Measurements from ENCODE around the gene NFKBIZ. TPM values are rescaled to one million over a fixed set of nuclear protein-coding genes. Genes with fewer than 3 reads are reported as not detected.
A peak's percentile ranks its signal among the peaks of the same experiment; 100 is the strongest.

The NFKBIZ gene
- total RNA-seq, 1 experiment from 2014 or later = 63.0 TPM

DNA sequence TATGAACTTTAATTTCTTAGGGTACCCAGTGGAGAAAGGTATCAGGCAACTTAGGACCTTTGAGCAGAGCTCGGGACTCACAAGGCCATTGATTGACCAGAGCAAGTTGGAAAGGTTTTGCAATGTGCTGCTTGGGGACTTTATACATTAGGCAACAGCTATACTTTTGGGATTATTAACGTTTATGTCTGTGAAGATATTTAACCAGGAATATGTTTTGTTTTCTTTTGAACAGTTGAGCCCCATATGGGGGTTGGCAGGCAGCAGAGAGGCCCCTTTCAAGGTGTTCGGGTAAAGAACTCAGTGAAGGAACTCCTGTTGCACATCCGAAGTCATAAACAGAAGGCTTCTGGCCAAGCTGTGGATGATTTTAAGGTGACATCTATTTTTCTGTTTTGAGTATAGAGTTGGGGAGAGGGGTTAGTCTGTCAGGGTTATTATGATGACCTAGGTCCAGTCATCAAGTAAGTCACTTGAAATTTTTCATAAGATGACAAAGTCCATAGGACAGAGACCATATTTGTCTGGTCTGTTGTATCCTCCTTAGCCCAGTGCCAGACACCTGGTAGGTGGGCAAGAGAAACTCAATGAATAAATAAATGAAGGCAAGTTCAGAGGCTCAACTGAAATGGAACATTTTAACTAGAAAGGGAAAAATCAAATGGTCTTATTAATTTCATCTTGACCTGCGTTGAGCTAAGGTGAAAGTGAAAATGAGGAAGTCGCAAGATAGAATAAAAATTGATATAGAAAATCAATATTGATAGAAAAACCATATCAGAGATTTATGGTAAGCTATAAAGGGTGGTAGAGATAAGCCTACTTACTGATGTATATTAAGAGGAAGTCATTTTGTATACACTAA is 2.8 kb downstream of the NFKBIZ start:
- Histone ChIP-seq H3K27ac (ENCODE audit: low read length) (peak overlapping the region; percentile 52; the same call in 1 of the 2 replicates), H3K9me3 (ENCODE audit: low read length) (no peaks in the 10 kb centered on the region), H4K20me1 (ENCODE audit: low read length) (peaks cover 68% of the 10 kb centered on the region), H3K4me3 (ENCODE audit: low read length) (peak overlapping the region; percentile 98), H3K9me2 (replicated peaks; ENCODE audit: low read length) (no peaks in the 10 kb centered on the region), H3K4me2 (ENCODE audit: low read length) (peak overlapping the region; percentile 84), H3K4me1 (ENCODE audit: insufficient read depth, low read length) (peaks cover 23% of the 10 kb centered on the region), H3K9ac (ENCODE audit: low read length) (peak overlapping the region; percentile 97), H2AFZ (ENCODE audit: low read length) (no peak overlapping the region), H3K79me2 (ENCODE audit: low read length) (peaks cover 55% of the 10 kb centered on the region), H3K27me3 (ENCODE audit: low read length) (no peaks in the 10 kb centered on the region), H3K36me3 (ENCODE audit: low read depth, low read length) (peaks cover 67% of the 10 kb centered on the region), H3F3A (ENCODE audit: low read length, unreplicated experiment) (peaks cover 6% of the 10 kb centered on the region)
- TF ChIP-seq CTCF (conservative IDR thresholded peaks at IDR 0.05; ENCODE audit: low read depth, low read length) = no peak
- TF ChIP-seq EZH2 (IDR thresholded peaks at IDR 0.05; ENCODE audit: low read length, unreplicated experiment) = no peak
- TF ChIP-seq EZH2phosphoT487 (IDR thresholded peaks at IDR 0.05; ENCODE audit: borderline replicate concordance, low read length) = no peak
- POLR2A ChIA-PET (ENCODE audit: unreplicated experiment) = interaction anchor here (0.6 to 0.7 kb wide), 4 partner anchors 9 to 155 kb away, joined by 3 to 9 read pairs (median 4); no protein-coding TSS in a partner anchor
- ATAC-seq = no peak
- no TSS peak for BruUV-seq (replicated peaks)
- CTCF ChIA-PET = no interaction called here
- intact Hi-C loops (cut with micrococcal nuclease) = loop anchor here (5.0 kb wide), 1 partner anchor 235 kb away; no protein-coding TSS in a partner anchor
- DNase-seq = no peak

- peaks cover 79% of the 10 kb centered on the region for H4K20me1 ChIP-seq (ENCODE audit: low read length)
- DNase-seq = no peak
- H3K4me3 ChIP-seq (ENCODE audit: low read length) = peak overlapping the region; percentile 98; the same call in 1 of the 2 replicates
- no peak for ATAC-seq
- ChIA-PET CTCF (no interaction called here), POLR2A (ENCODE audit: unreplicated experiment) (no interaction called here)
- H3F3A ChIP-seq (ENCODE audit: low read length, unreplicated experiment) = peaks cover 6% of the 10 kb centered on the region
- H3K27ac ChIP-seq (ENCODE audit: low read length) = no peak overlapping the region; the same call in 1 of the 2 replicates
- no peaks in the 10 kb centered on the region for H3K9me3 ChIP-seq (ENCODE audit: low read length)
- H3K4me2 ChIP-seq (ENCODE audit: low read length) = peak overlapping the region; percentile 7
- no TSS peak for BruUV-seq (replicated peaks)
- peaks cover 55% of the 10 kb centered on the region for H3K79me2 ChIP-seq (ENCODE audit: low read length)
- no peaks in the 10 kb centered on the region for H3K27me3 ChIP-seq (ENCODE audit: low read length)
- peaks cover 79% of the 10 kb centered on the region for H3K36me3 ChIP-seq (ENCODE audit: low read depth, low read length)
- H3K9me2 ChIP-seq (replicated peaks; ENCODE audit: low read length) = no peaks in the 10 kb centered on the region
- H2AFZ ChIP-seq (ENCODE audit: low read length) = no peak overlapping the region
- intact Hi-C loops (cut with micrococcal nuclease) = loop anchor here (5.0 kb wide), 1 partner anchor 234 kb away; no protein-coding TSS in a partner anchor
- H3K9ac ChIP-seq (ENCODE audit: low read length) = no peak overlapping the region
- H3K4me1 ChIP-seq (ENCODE audit: insufficient read depth, low read length) = peaks cover 16% of the 10 kb centered on the region
- no peak for TF ChIP-seq EZH2 (IDR thresholded peaks at IDR 0.05; ENCODE audit: low read length, unreplicated experiment)
Measured at GRCh38 chr3:101852983-101853840, 3.9 kb downstream of the NFKBIZ start.

- intact Hi-C loops (cut with micrococcal nuclease) = loop anchor here (5.0 kb wide), 1 partner anchor 233 kb away; no protein-coding TSS in a partner anchor
- no TSS peak for BruUV-seq (replicated peaks)
- CTCF ChIA-PET = no interaction called here
- ATAC-seq (no peak), DNase-seq (no peak)
- POLR2A ChIA-PET (ENCODE audit: unreplicated experiment) = interaction anchor here (0.6 kb wide), 1 partner anchor 71 kb away, joined by 4 read pairs; no protein-coding TSS in a partner anchor
- TF ChIP-seq EZH2phosphoT487 (IDR thresholded peaks at IDR 0.05; ENCODE audit: borderline replicate concordance, low read length) (no peak), EZH2 (IDR thresholded peaks at IDR 0.05; ENCODE audit: low read length, unreplicated experiment) (no peak), CTCF (conservative IDR thresholded peaks at IDR 0.05; ENCODE audit: low read depth, low read length) (no peak)
- peak overlapping the region; percentile 3; the same call in 1 of the 2 replicates for H3K4me2 ChIP-seq (ENCODE audit: low read length)
- no peaks in the 10 kb centered on the region for H3F3A ChIP-seq (ENCODE audit: low read length, unreplicated experiment)
- H3K79me2 ChIP-seq (ENCODE audit: low read length) = peaks cover 55% of the 10 kb centered on the region
- H3K4me3 ChIP-seq (ENCODE audit: low read length) = no peak overlapping the region
- no peaks in the 10 kb centered on the region for H3K9me3 ChIP-seq (ENCODE audit: low read length)
- H3K9me2 ChIP-seq (replicated peaks; ENCODE audit: low read length) = no peaks in the 10 kb centered on the region
- peaks cover 86% of the 10 kb centered on the region for H3K36me3 ChIP-seq (ENCODE audit: low read depth, low read length)
- peaks cover 10% of the 10 kb centered on the region; the same call in 1 of the 2 replicates for H3K4me1 ChIP-seq (ENCODE audit: insufficient read depth, low read length)
- H3K27ac ChIP-seq (ENCODE audit: low read length) = no peak overlapping the region
- no peaks in the 10 kb centered on the region for H3K27me3 ChIP-seq (ENCODE audit: low read length)
- no peak overlapping the region for H3K9ac ChIP-seq (ENCODE audit: low read length)
- H2AFZ ChIP-seq (ENCODE audit: low read length) = no peak overlapping the region
- H4K20me1 ChIP-seq (ENCODE audit: low read length) = peaks cover 87% of the 10 kb centered on the region
Measured at GRCh38 chr3:101853982-101854381, 4.7 kb downstream of the NFKBIZ start.

Measured in PC-3 (cell line).